Right lung (tissue), 10 donors: ENCODE measurements around the gene NLRP1. TPM values are rescaled to one million over a fixed set of nuclear protein-coding genes. Genes with fewer than 3 reads are reported as not detected.

Experiments used
- DNase-seq, 2 donors: peaks; one replicate each; pipeline ENCODE4 v3.0.0-alpha.2; 2013
- long read RNA-seq, 8 donors: transcript quantifications; one replicate each; lab custom pipeline, GENCODE V29; 2026
- polyA plus RNA-seq, 5 donors: library from polyadenylated mRNA; unstranded; fragments of 120-200 nt; gene quantifications; one replicate each; pipeline versions ENCODE4 v1.2.1 to v1.2.3, GENCODE V29; 2013; ENCODE audit warnings: inconsistent platforms in 1 of 5, low replicate concordance in 1 of 5; ENCODE audit not compliant: insufficient read length in 5 of 5, insufficient read depth in 1 of 5

The NLRP1 gene
- 10 to 100 TPM; 30.2 to 35.5 (median 33.5) TPM for polyA plus RNA-seq
- long read RNA-seq, donor 1, transcript NLRP1-206 (2 exons, 1,627 nt): major isoform, 29 of 29 reads
- long read RNA-seq, donor 1, partial matches to known transcripts: 0 of 29 reads
- long read RNA-seq, donor 1, other reads (novel, unspliced or antisense): 0 of 29 reads
- long read RNA-seq, donor 2, transcript NLRP1-206 (2 exons, 1,627 nt): major isoform, 20 of 27 reads
- long read RNA-seq, donor 2, partial matches to known transcripts: 7 of 27 reads
- long read RNA-seq, donor 2, other reads (novel, unspliced or antisense): 0 of 27 reads
- long read RNA-seq, donor 3, transcript NLRP1-206 (2 exons, 1,627 nt): major isoform, 27 of 27 reads
- long read RNA-seq, donor 3, partial matches to known transcripts: 0 of 27 reads
- long read RNA-seq, donor 3, other reads (novel, unspliced or antisense): 0 of 27 reads
- long read RNA-seq, donor 4, transcript NLRP1-206 (2 exons, 1,627 nt): major isoform, 10 of 10 reads
- long read RNA-seq, donor 4, partial matches to known transcripts: 0 of 10 reads
- long read RNA-seq, donor 4, other reads (novel, unspliced or antisense): 0 of 10 reads
- long read RNA-seq, donor 5, transcript NLRP1-206 (2 exons, 1,627 nt): major isoform, 33 of 33 reads
- long read RNA-seq, donor 5, partial matches to known transcripts: 0 of 33 reads
- long read RNA-seq, donor 5, other reads (novel, unspliced or antisense): 0 of 33 reads
- long read RNA-seq, donor 6, transcript NLRP1-206 (2 exons, 1,627 nt): major isoform, 21 of 21 reads
- long read RNA-seq, donor 6, partial matches to known transcripts: 0 of 21 reads
- long read RNA-seq, donor 6, other reads (novel, unspliced or antisense): 0 of 21 reads
- long read RNA-seq, donor 7, transcript NLRP1-206 (2 exons, 1,627 nt): major isoform, 18 of 18 reads
- long read RNA-seq, donor 7, partial matches to known transcripts: 0 of 18 reads
- long read RNA-seq, donor 7, other reads (novel, unspliced or antisense): 0 of 18 reads
- long read RNA-seq, donor 8, transcript NLRP1-206 (2 exons, 1,627 nt): major isoform, 14 of 26 reads
- long read RNA-seq, donor 8, partial matches to known transcripts: 12 of 26 reads
- long read RNA-seq, donor 8, other reads (novel, unspliced or antisense): 0 of 26 reads

DNA sequence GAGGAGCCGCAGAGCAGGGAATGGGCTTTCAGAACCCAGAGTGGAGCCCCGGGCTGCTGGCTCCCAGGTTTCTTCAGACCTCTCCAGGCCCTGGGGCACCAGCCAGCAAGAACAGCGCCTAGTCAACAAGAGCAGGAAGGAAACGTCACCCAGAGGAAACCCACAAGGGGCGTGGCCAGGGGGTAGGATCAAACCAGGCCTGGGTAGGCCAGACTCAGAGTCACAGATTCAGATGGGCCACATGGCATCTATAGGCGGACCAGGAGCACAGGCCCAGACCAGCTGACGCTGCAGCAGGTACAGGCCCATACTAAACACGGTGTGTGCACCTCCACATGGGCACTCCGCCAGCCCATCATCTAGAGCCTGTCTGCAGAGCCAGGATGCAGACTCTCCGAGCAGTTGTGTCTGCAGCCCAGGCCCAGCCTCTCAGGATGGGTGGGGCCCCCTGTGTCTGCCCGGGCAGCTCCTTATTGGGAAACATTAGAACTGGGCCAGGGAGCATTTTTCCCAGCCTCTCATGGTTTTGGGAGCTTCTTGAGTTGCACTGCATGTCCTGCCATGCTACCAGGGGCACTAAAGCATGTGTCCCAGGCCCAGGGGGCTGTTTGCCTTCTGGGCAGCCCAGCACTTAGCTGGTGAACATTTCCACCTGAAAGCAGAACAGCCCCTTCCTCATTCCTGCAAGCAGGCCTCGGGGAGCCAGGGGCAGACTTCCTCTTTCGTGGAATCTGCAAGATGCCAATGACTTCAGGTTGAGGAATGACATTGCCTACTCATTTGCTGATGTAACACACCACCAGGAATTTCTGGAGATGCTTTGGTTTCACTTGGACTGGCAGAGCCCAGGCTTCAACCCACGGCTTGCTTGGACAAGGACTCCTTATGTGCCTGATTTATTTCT is at the start of gene NLRP1:
Gene NLRP1, minus strand, starts transcription at position 127 of the 904 bp plus-strand sequence. CDS start 552 bp downstream, outside the sequence.
- peak; percentile 35 to 45 for DNase-seq

DNA sequence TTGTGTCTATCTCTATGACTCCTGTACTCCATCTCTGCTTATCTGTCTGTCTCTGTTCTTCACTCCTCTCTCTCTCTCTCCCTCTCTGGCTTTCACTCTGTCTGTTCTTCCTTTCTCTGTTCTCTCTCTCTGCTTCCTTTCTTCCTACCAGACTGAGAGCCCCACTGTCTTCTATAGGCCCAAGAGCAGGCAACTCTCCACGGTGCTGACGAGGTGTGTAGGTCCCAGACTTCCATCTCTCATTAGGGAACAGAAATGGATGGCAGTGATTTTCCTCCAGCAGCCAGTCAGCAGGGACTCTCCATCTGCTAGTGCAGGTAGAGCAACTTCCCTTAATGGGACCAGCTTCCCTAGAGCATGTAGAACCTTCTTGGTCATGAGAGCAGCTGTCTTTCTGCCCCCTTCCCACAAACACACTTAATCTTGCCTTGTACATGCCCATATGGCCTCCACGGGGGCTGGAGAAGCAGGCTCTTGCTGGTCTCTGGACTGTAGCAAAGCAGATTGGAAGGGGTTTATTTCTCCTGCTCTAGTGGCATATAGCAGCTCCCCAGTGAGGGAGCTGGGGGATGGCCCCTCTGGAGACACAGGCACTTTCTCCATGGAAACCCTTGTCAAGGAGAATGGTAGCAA is 47.8 kb upstream of the NLRP1 start:
- DNase-seq: no peak

DNA sequence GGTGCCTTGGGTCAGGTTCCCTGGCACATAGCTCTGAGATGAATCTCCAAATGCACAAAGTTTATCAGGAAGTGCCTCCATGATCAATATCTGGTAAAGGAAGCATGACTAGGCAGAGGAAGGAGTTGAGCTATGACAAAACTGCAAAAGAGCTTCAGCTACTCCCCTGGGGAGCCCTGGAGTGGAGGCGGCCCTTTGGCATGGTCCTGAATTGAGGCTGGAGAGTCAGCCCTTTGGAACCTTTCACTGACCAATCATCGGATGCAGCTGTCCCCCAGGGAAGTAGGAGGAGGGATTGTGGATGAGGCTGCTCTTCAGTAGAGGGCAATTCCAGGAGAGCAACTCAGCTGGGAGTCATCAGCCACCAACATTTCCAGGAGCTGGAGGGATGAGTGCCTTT is 46.1 kb upstream of the NLRP1 start:
- no peak for DNase-seq

DNA sequence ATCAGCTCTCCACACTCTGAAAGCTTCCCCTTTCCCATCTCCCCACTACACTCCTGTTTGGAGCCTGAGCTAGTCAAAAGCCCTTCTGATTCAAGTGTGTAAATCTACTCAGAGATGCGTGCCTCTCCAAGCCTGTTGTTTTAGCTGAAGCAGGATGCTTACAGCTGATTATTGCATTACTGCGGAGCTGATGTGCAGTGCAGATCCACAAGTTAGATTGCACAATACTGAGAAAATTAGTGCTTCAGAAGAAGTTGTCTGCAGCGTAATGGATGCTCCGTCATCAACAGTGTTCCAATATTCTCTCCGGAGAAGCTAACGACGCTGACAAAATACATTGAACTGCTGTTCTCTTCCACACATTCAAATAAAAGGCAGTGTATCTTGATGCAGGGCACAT is 44.8 kb upstream of the NLRP1 start:
- no peak for DNase-seq

DNA sequence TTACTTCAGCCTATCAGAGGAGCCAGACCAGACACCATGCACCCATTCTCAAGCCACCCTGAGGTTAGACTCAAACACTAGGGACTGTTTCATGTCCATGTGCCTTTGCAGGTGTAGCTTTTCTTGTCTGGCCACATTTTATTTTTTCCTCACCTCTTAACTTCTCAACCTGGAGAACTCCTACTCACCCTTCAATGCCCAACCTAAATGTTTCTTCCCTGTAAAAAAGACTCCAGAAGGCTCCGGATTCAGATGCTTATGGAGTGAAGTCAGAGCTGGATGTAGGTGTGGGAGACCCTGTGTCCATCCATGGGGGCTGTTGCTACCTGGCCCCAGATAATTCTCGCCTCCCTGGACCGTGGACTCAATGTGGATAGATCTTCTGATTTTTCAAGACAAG is 44.0 kb upstream of the NLRP1 start:
- no peak for DNase-seq

DNA sequence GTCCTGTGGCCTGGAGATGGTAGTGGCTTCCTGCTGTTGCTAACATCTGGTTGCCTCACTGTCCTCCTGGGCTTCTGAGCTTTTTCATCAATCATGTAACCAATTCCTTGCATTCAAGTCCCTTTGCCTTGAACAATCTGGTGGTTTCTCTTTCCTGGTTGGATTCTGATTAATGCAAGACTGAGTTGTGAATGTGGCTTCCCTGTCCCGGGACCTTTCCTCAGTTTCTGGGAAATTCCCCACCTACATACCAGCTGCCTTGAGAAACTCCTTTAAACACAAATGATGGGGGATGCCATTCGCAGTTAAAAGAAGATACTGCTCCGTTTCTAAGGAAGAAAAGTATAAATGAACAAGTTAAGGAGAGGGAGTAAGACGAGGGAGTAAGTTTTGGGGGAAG is 39.9 kb upstream of the NLRP1 start:
- DNase-seq: no peak

DNA sequence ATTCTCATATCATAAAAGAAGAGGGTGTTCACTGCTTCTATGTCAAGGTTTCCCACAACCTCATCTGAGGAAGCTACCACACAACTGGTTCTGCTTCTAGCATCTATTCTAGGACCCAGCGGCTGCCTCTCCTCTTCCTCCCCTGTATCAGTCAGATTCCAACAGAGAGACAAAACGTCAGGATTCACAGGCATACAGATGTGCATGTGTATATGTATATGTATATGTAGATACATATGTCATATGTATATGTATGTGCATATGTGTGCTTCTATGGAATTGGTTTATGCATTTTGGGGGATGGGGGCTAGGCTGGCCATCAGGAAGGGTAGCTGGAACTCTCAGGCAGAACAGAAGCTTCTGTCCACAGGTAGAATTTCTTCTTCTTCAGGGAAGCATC is 37.4 kb upstream of the NLRP1 start:
- DNase-seq: no peak

DNA sequence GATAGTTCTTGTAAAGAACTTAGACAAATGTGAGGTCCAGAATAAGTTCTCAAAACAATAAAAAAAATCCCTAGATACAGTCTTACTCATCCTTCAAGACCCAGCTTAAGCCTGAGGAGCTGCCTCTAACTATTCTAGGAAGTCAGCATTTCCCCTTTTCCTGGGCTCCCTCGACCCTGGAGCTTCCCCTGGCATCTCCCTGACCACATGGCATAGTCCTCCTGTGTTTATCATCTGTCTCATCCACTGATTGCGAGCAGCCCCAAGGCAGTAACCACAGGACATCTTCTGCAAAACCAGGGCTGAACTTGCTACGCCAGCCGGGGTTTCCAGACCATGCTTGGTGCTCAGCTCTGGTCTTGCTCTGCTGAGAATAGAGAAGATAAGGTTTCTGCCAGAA is 36.7 kb upstream of the NLRP1 start:
- DNase-seq: no peak

DNA sequence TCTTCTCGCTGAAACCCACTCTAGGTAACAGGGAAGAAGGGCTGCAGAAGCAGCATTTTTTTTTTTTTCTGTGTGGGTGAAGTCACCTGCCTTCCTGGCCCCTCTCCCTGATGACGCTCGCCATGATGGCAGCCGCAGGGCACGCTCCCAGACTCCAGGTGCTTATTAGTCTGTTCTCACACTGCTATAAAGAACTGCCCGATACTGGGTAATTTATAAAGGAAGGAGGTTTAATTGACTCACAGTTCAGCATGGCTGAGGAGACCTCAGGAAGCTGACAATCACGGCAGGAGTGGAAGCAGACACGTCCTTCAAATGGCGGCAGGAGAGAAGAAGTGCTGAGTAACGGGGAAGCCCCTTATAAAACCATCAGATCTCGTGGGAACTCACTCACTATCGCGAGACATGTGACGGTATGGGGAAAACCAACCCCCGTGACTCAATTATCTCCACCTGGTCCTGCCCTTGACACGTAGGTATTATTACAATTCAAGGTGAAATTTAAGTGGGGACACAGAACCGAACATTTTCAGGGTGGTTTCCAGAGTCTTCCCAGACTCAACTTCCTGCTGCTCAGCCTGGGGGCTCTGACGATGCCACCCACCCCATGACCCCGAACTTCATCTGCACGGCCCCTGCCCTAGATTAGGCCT is 34.9 kb upstream of the NLRP1 start:
- DNase-seq: no peak

DNA sequence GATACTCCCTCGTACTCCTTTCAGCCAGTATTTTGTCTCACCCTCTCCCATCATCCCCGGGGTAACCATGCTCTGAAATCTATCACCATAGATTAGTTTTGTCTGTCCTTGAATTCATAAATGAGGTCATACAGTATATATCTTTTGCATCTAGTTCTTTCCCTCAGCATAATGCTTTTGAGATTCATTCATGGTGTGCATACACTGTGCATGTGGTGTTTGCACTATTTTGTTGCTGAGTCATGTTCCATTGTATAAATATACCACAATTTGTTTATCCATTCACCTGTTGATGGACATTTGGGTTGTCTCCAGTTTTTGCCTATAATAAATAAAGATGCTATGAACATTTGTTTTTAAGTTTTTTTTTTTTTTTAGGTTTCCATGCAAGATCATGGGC is 34.2 kb upstream of the NLRP1 start:
- DNase-seq: no peak

DNA sequence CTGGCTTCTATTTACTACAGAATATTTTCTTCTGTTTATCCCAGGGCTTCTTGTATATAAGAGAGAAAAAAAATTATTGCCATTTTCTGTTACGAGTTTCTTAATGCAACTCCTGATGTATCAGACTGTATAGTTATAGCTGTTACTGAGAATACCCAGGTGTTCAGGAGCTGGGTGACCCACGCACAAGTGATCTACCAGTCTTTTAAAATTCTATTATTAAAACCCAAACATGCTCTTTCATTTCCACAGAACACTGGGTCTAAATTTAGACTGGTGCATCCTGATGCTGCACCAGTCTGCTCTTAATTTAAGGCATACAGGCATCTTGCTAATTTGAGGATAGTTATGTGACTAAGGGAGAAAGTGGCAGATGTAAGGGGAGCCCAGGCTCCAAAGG is 31.2 kb upstream of the NLRP1 start:
- no peak for DNase-seq

DNA sequence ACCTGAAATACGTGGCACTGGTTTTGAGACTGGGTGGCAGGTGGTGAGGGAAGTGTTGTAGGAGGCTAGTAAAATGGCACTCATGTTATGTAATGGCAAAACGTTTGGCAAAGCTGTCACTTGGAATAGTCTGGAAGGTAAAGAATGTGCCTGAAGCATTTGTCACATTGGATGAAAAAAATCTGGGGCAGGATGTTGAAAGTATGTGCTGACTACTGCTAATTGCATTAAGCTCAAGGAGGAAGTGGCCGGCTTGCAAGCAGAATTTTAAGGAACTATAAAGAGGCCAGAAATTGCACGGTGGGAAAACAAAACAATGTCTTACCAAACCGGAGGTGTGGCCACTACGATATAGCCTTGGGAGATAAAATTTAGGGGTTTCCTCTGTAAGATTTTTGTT is 26.6 kb upstream of the NLRP1 start:
- DNase-seq: no peak

DNA sequence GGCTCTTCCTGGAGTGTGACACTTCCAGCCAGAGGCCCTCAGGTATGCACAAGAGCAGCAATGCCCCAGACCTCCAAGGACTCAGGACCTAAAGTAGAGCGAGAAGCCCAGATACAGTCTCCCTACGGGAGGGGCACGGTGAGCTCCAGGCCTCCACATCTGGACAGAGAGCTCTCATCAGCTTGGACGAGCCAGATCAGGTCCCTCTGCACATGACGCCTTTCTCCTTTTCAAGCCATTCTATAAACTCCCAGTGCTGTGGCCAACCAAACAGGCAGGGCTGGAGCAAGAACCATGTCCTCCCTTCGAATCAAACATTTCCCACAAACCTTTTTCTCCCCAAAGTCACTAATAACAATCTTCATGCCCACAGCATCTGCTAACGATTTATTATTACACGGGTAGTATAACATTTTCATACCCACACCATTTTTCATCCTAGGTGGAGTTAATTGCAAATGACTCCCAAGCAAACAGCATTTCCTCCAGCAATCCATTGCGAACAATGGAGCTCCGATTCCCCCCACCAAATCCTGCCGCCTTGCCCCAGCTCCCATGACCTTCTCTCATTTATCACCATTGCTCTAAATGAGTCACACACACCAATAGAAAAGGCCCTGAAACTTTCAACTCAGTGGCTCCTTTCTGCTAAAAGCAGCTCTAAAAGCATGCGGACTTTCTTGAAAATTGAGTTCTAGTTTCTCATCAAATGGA is 24.2 kb upstream of the NLRP1 start:
- no peak for DNase-seq

DNA sequence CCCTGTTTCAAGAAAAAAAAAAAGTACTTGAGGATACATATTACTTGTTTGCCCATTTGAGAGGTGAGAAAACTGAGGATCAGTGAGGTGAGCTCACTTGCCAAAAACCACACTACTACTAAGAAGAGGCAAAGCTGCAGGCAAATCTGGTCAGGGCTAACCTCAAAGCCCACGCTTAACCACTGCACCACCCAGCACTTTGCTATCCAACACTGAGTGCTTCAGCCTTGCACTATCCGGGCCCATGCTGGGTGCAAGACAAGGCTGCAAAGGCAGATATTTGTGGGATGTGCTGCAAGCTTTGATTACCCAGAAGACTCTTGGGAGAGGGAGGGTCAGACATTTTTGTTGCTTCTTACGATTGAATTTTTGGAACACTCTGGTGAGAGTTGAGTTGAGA is 23.6 kb upstream of the NLRP1 start:
- no peak for DNase-seq

DNA sequence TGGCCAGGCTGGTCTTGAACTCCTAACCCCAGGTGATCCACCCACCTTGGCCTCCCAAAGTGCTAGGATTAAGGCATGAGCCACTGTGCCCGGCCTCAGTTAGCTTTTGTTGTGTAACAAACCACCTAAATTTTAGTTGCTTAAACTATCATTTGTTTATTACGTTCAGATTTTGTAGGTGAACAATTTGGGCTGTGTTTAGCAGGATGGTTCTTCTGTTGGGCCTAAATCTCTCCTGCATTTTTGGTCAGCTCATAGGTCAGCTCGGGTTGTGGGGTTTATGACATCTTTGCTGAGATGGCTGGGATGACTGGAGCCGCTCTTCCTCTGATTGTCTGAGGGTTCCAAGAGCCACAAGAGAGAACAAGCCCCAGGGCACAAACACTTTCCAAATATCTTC is 21.1 kb upstream of the NLRP1 start:
- DNase-seq: no peak

DNA sequence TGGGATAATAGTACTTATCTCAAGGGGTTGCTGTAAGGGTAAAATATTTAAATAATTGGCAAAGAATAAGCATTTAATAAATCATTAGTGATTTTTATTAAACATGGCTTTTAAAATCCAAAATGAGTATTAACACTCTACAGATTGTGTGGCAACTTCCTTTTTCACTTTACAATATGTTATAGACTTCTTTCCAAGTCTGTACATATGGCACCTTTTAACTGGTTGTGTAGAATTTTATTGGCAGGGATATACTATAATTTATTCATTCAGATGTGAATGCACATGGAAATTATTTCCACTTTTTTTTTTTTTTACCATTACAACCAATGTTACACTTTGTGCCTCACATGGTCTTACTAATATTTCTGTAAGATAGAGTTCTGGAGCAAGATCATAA is 15.7 kb upstream of the NLRP1 start:
- DNase-seq: no peak

DNA sequence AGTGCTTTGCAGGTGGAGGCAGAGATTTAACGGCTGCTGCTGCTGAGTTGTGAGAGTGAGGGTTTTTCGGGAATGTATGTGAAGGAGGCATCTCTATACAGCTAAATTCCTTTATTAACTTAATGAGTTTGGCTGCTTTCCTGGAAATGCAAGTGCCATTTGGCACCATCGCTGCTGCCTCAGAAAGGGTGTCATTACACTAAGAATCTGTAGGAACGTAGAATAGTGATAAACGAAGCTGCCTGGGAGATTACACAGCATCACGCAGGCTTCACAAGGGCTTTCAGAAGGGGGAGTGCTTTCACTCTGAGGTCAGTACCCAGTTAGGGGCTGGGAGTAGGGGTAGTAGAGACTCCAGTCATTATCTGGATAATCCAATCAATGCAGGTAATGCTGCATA is 14.1 kb upstream of the NLRP1 start:
- DNase-seq: no peak

DNA sequence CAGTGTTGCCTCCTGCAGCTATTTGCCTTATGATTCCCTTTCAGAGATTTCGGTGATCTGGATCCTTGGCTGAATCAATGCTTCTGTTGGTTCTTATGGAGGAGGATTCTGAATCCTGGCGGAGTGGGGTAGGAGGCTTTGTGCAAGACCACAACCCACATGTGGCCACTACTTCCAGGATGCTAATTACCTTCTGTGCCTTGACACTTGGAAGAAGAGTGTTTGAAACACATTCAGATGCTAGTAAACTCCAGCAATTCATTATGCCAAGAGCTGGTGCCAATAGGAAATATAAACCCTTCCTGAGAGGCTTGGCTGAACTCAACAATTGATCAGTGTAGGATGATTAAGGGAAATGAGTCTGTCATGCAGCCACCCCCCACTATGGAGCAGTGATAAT is 12.1 kb upstream of the NLRP1 start:
- no peak for DNase-seq

DNA sequence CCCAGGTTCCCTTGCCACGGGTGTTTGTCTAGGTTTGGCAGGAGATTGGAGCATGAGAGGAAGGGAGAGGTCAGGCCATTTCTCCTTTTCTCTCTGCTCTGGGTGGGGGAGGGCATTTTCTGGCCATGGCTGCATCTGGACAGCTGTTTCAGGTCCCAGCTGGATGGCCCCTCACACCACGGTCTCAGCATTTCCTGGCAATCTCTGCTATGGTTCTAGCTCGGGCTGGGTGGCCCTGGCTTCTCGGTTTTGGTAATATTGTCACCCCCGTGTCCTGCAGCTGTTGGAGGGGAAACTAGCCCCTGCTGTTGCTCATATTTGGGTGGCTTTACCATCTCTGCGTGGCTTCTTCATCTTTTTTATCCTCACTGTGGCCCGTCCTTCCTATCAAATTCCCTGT is 11.5 kb upstream of the NLRP1 start:
- no peak for DNase-seq

DNA sequence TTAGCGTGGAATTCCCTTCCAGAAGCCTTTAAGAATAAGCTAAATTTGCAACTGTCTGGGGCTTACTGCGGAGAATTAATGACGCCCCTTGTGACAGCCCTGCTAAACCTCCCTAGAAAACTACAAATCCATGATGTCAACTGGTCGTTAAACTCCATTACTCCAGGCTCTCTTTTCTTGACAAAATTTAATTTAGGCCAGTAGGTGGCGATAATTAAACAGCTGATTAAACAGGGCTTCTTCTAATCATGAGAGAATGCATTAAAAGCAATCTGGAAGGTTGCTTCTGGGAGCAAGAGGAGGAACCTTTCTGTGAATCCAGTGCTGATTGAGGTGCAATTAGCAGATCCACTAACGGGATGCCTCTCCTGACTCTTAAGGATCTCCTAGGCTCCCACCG is 8.1 kb upstream of the NLRP1 start:
- peak in 1 of 2 donors; percentile 23 for DNase-seq
